K562 (cell line): Measurements from ENCODE around the gene FFAR1. TPM values are rescaled to one million over a fixed set of nuclear protein-coding genes. Genes with fewer than 3 reads are reported as not detected.
A peak's percentile ranks its signal among the peaks of the same experiment; 100 is the strongest.

Source experiments
- ARID3A ChIP-seq: IDR thresholded peaks from 2 replicates; pipeline ENCODE4 v1.6.1; 2012; ENCODE audit warnings: low read depth, low read length, improper control_type of control experiment, borderline replicate concordance
- BRCA1 ChIP-seq, 2 experiments: fragments of 450-650 bp in 1 of 2; sonication (generic) in 1 of 2; formaldehyde crosslinking in 1 of 2; IDR thresholded peaks; 2 replicates each; pipeline versions ENCODE4 v1.5.0 to v1.6.1; 2017 to 2020; ENCODE audit warnings: mild to moderate bottlenecking in 1 of 2, missing genetic modification reagents in 1 of 2
- DNMT1 ChIP-seq: fragments of 450-650 bp; IDR thresholded peaks from 2 replicates; pipeline ENCODE4 v1.6.1; 2016; ENCODE audit warnings: antibody characterized with exemption, mild to moderate bottlenecking
- EHMT2 ChIP-seq: fragments of 450-650 bp; IDR thresholded peaks from 2 replicates; pipeline ENCODE4 v1.6.1; 2018; ENCODE audit warnings: antibody characterized with exemption
- ELF2 ChIP-seq: fragments of 250-450 bp; sonication (Bioruptor Pico); IDR thresholded peaks from 2 replicates; pipeline ENCODE4 v1.5.0; 2021; ENCODE audit warnings: mild to moderate bottlenecking
- EP400 ChIP-seq: fragments of 450-650 bp; IDR thresholded peaks from 2 replicates; pipeline ENCODE4 v1.6.1; 2017; ENCODE audit warnings: antibody characterized with exemption, mild to moderate bottlenecking, moderate library complexity
- EZH2 ChIP-seq: IDR thresholded peaks from 2 replicates; pipeline ENCODE4 v1.6.1; 2012; ENCODE audit warnings: low read depth, mild to moderate bottlenecking, inconsistent platforms, low read length, borderline replicate concordance
- FOXO4 ChIP-seq: fragments of 450-650 bp; formaldehyde crosslinking; IDR thresholded peaks from 2 replicates; pipeline ENCODE4 v1.4.0; 2020; ENCODE audit warnings: mild to moderate bottlenecking, moderate library complexity
- GATAD2A ChIP-seq: fragments of 450-650 bp; IDR thresholded peaks from 2 replicates; pipeline ENCODE4 v1.6.1; 2017
- MCM7 ChIP-seq, 2 experiments: fragments of 450-650 bp; IDR thresholded peaks; 2 replicates each; pipeline ENCODE4 v1.6.1; 2016 to 2018
- NFE2L1 ChIP-seq: fragments of 450-650 bp; IDR thresholded peaks from 2 replicates; pipeline ENCODE4 v1.6.1; 2016; ENCODE audit warnings: missing genetic modification characterization, low read depth, mild to moderate bottlenecking, missing compliant biosample characterization, moderate library complexity, borderline replicate concordance
- PHF20 ChIP-seq: fragments of 450-650 bp; IDR thresholded peaks from 2 replicates; pipeline ENCODE4 v1.6.1; 2018; ENCODE audit not compliant: partially characterized antibody
- RBM22 ChIP-seq: fragments of 200-400 bp; formaldehyde crosslinking; IDR thresholded peaks from 2 replicates; pipeline ENCODE4 v1.6.1; 2018; ENCODE audit warnings: low read length, low read depth; ENCODE audit not compliant: poor library complexity, severe bottlenecking
- SAFB ChIP-seq: fragments of 200-400 bp; formaldehyde crosslinking; IDR thresholded peaks from 2 replicates; pipeline ENCODE4 v1.6.1; 2017; ENCODE audit warnings: low read depth, low read length, borderline replicate concordance
- SMAD3 ChIP-seq: fragments of 450-650 bp; formaldehyde crosslinking; conservative IDR thresholded peaks from 2 replicates; pipeline ENCODE4 v1.4.0; 2020; ENCODE audit warnings: mild to moderate bottlenecking
- TAF7 ChIP-seq: fragments of 450-650 bp; IDR thresholded peaks from 2 replicates; pipeline ENCODE4 v1.6.1; 2016; ENCODE audit warnings: missing genetic modification characterization, missing compliant biosample characterization
- THAP12 ChIP-seq: fragments of 250-450 bp; sonication (Bioruptor Pico); IDR thresholded peaks from 2 replicates; pipeline ENCODE4 v1.9.0; 2021; ENCODE audit warnings: mild to moderate bottlenecking, inconsistent platforms
- TOE1 ChIP-seq, 2 experiments: fragments of 450-650 bp in 1 of 2; sonication (generic) in 1 of 2; formaldehyde crosslinking in 1 of 2; IDR thresholded peaks; 2 replicates each; pipeline versions ENCODE4 v1.7.1 to v1.8.0; 2016 to 2022; ENCODE audit warnings: borderline replicate concordance in 2 of 2, mild to moderate bottlenecking in 2 of 2, antibody characterized with exemption in 1 of 2, inconsistent platforms in 1 of 2, low read depth in 1 of 2, missing genetic modification reagents in 1 of 2, moderate library complexity in 1 of 2
- VEZF1 ChIP-seq: fragments of 200-800 bp; sonication (Bioruptor generic); IDR thresholded peaks from 2 replicates; pipeline ENCODE4 v1.6.1; 2017; ENCODE audit warnings: missing genetic modification characterization, missing compliant biosample characterization
- XRCC4 ChIP-seq: IDR thresholded peaks from one replicate; pipeline ENCODE4 v1.6.1; 2011; ENCODE audit not compliant: insufficient read depth, insufficient read length; ENCODE audit errors: extremely low read depth
- ZKSCAN3 ChIP-seq: fragments of 250-450 bp; sonication (Bioruptor Pico); IDR thresholded peaks from 2 replicates; pipeline ENCODE4 v1.4.0; 2020
- polyA plus RNA-seq, 8 experiments: library from polyadenylated mRNA; depleted of rRNA in 4 of 8; stranded (reverse) in 5 of 8; unstranded in 3 of 8; fragments of >200 nt; fragmentation: Nextera tagmentation in 2 of 8; fragmentation: Illumina TruSeq in 1 of 8; extraction: Ambion mirVana in 2 of 8; extraction: Trizol in 1 of 8; gene quantifications; 2 replicates each; pipeline versions ENCODE4 v1.2.1 to v1.2.3, GENCODE V29; 2011 to 2014; ENCODE audit warnings: inconsistent platforms in 1 of 8, missing spikeins in 1 of 8
- total RNA-seq, 7 experiments: library from RNA; depleted of rRNA in 6 of 7; stranded (reverse); fragments of >200 nt in 6 of 7; fragmentation: Illumina TruSeq in 2 of 7; extraction: Trizol in 2 of 7; gene quantifications; 2 replicates each; pipeline versions ENCODE4 v1.2.1 to v1.2.3, GENCODE V29; 2011 to 2021; ENCODE audit warnings: low replicate concordance in 1 of 7

FFAR1 gene
- total and polyA plus RNA-seq, 9 of the 15 experiments (the other 6 are each of a cell fraction or from before 2014, with no cell fraction given), result not detected

GRCh38 chr19:35309481-35310279 lies 38.0 kb upstream of the FFAR1 start (continued):
- TF ChIP-seq EP400, result peak; percentile 80
- no peak for TF ChIP-seq EHMT2
- no peak for TF ChIP-seq PHF20
- TF ChIP-seq DNMT1, result no peak
- TF ChIP-seq GATAD2A, result peak; percentile 10; the same call in 1 of the 2 replicates
- TF ChIP-seq ZKSCAN3, result no peak
- no peak for TF ChIP-seq BRCA1 (IDR thresholded peaks at IDR 0.05)
- TF ChIP-seq BRCA1 (CRISPR knock-in tag; IDR thresholded peaks at IDR 0.05), result no peak
- no peak for TF ChIP-seq RBM22
- peak; percentile 15; the same call in 1 of the 2 replicates for TF ChIP-seq THAP12 (CRISPR knock-in tag)
- TF ChIP-seq VEZF1 (CRISPR knock-in tag), result peak; percentile 52
- no peak for TF ChIP-seq NFE2L1 (tag)
- 0 out of 2 replicates have a peak, but pooled peaks have one; percentile 25 for TF ChIP-seq SMAD3 (CRISPR knock-in tag)
- TF ChIP-seq TOE1 (IDR thresholded peaks at IDR 0.05; ENCODE audit: borderline replicate concordance), result no peak
- TF ChIP-seq TOE1 (CRISPR knock-in tag; IDR thresholded peaks at IDR 0.05; ENCODE audit: borderline replicate concordance, low read depth), result no peak
- no peak for TF ChIP-seq FOXO4 (CRISPR knock-in tag)
- TF ChIP-seq ARID3A, result no peak
- TF ChIP-seq MCM7 (IDR thresholded peaks at IDR 0.05), result no peak
- TF ChIP-seq SAFB, result 0 out of 2 replicates have a peak, but pooled peaks have one; percentile 28
- TF ChIP-seq TAF7 (tag), result no peak; the same call in 1 of the 2 replicates
- no peak for TF ChIP-seq EZH2
- TF ChIP-seq ELF2 (CRISPR knock-in tag), result no peak
- TF ChIP-seq XRCC4, result no peak
